Measurements from ENCODE around the gene ZNF664.

GRCh38 chr12:124034297-124034696 lies 61.3 kb downstream of the ZNF664 start:
- no peak for TF ChIP-seq PREB (CRISPR knock-in tag; IDR thresholded peaks at IDR 0.05)
- no peak for TF ChIP-seq NFYB (CRISPR knock-in tag; IDR thresholded peaks at IDR 0.05)
